HG03439 (cell line): ENCODE measurements around the gene FAM167B.

ENCODE experiments used
- ATAC-seq: cut with Tn5 transposase; IDR thresholded peaks from one replicate; pipeline ENCODE4 v1.9.1; 2021; ENCODE audit warnings: mild to moderate bottlenecking, moderate library complexity; ENCODE audit not compliant: unreplicated experiment

FAM167B gene

DNA sequence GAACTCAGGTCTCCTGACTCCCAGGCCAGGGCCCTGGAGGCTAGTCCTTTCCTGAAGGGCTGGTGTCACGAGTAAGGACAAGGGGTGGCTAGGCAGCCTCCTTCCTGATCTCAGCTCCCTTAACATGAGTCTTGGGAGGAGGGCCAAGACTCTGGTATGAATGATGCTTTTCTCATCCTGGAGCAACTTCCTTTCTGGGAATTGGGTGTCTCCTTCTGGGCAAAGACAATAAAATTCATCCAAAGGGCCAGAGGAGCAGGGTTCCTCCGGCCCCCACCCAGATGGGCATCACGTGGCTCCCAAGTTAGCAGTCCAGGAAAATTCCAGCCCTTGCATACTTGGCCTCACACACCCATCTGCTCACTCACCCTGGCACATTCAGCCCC is at the start of gene FAM167B:
Gene FAM167B (plus strand): TSS at position 335 of the 386 bp plus-strand sequence. CDS start 200 bp downstream, outside the sequence.
- ATAC-seq: no peak

DNA sequence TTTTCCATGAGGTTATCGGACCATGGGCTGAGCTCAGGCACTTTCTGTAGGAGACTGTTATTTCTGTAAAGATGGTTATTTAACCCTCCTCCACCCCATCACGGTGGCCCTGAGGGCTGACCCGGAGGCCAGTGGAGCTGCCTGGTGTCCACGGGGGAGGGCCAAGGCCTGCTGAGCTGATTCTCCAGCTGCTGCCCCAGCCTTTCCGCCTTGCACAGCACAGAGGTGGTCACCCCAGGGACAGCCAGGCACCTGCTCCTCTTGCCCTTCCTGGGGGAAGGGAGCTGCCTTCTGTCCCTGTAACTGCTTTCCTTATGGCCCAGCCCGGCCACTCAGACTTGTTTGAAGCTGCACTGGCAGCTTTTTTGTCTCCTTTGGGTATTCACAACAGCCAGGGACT is 49.2 kb upstream of the FAM167B start:
- no peak for ATAC-seq

DNA sequence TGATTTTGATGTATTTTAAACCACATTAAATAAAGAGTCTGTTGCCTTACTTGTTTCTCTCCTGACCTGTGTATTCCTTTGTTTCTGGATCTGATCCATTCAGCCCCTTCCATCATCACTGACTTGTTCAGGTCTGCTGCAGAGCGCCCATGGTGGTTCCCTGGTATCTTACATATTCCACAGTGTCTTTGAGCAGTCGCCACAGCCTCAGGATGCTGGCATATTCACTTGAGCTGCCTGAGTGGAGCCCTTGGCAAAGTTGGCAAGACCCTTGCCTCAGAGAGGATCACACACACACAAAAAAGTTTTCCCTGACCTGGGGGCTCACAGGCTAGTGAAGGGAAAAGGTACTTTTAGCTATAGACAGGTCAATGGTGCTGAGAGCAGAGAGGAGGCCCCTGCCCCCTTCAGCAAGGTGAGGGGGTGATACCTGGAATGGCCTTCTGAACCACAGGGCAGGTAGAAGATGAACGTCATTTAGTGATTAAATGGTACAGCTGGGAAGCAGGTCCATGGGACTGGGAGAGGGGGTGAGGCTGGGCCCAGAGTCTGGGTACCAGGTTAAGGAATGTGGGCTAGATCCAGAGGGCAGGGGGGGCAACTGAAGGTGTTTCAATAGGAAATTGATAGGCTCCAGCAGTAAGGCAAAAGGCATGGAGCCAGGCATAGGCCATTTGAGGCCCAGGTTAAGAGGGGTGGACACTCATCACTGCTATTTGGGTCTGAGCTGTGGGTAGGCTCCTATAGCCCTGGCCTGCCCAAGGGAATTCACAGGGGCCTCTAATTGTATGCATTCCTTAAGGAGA is 48.6 kb upstream of the FAM167B start:
- ATAC-seq: no peak

DNA sequence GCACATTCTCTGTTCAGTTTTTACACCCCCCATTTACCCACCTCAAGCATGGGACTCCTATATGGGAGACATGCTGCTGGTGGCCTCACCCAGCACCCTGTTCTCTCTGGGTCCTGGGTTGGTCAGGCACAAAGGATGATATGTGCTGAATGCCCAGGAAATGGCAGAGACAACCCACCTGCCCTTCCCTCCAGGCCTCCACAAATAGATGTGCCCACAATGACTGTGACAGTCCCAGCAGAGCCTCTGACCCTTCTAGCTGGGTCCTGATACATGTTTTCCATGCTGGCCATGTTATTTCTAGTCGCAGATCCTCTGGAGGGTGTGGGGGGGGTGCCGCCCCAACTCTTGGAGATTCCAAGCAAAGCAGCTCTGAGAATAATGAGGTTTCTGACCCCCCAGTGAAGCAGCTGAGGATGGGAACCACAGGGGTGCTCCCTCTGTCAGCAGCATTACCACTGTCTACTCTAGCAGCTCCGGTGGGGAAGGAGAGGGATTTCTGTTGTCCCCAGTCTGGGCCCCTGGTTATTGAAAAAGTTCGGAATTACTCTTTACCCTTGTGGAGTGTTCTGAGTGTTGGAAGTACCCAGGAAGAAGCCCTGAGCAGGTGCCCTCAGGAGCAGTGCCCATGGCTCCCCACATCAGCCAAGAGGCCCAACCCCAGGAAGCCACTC is 47.8 kb upstream of the FAM167B start:
- ATAC-seq: no peak

DNA sequence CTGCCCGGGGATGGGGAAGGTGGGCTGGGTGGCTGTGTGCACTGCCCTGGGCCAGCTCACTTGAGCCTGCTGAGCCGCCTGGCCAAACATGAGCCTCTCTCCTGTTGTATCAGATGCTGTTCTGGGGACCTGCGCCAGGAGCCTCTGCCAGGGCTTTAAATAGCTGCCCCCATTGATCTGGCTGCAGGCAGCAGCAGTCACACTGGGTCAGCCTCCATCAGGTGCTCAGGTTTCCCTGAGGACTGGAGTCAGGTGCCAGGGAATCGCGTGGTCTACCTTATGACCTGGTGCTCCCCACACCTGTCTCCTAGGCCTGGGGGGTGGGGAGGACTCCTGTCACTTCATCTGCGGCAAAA is 47.3 kb upstream of the FAM167B start:
- no peak for ATAC-seq

DNA sequence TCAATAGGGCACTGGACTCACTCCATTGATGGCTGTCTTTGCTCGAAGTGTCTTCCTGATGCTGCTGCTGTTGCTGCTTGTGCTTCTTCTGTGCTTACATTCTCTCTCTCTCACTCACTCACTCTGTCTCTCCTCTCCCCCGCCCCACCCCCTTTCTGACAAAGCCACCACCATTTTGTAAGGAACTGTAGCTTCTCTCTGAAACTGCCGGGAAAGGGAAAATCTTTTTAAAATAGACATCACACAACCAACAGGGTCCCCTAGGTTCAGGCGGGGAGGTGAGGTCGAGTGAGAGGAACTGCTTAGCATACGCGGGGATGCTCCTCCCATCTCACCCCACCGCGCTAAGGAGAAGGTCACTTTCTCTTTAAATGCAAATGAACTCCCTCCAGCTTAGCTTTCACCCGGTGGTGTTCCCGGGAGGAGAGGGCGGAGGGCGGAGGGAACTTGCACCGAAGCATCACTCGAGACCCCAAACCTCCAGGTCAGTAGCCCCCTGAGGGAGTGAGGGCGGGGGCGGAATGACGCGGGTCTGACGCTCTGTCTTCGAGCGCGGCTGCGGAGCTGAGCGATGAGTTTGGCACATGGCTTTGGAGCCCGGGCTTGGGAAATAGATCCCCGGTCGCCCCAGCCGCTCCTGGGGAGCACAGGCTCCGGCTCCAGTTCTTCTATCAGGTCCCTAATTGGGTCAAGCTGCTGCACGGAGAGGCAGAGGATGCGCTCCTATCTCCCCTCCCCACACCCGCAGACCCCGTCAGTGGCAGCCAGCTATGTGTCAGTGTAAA is 46.6 kb upstream of the FAM167B start, which contains the start of gene CCDC28B:
Gene CCDC28B (plus strand): TSS at position 370 of the 785 bp plus-strand sequence. CDS start 1,341 bp downstream, outside the sequence.
- ATAC-seq: no peak

DNA sequence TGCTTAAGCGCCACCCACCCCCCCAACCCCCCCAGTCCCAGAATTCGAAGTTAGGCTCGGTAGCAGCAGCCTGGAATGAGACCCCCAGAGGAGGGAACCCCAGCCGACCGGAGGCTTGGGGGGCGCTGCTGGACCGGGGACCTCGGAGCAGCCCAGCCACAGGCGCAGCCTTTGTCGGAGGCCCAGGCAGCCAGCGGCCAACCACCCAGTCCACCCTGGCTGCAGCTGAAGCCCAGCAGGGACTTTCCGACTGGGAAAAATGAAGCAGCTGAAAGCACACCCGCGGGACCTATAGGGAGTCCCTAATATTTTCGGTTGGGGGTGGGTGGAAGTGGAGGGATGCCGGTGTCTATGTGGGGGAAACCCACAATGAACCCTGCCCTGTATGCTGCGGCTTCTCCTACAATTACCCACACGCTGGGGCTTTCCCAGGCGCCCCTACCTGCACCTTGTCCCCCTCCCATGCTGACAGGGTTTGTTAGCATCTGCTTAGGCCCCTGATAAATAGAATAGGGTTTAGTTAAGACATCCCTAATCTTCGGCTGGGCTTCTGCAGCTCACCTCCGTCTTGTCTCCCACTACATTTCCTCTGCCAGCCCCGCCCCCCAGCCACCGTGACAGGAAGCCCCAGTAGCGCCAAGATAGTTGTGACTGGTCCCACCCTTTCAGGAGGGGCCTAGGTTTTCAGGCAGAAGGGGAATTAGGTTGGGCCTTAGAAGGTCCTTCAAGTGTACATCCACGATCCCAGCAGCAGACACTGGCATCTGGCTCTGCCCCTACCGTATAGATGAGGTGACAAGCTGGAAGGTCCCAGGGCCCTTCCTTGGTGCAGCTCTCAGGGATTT is 45.8 kb upstream of the FAM167B start:
- ATAC-seq: peak; percentile 36

DNA sequence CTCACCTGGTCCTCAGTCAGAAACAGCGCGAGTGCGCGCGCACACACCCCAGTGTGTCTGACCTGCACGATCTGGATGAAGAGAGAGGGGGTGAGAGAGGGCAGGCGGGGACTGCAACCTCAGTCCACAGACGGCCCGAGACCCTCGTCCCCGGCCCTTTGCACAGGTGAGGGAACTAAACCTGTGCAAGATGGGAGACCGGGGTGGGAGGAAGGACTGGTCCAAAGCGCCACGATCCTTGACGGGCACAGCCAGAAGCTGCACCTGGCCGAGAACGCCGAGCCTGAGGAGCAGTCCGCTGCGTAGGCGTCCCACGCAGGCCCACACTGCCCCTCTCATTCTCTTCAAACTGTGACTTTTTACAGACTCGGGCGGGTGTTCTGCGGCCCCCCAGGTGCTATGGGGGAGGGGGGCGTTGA is 42.1 kb upstream of the FAM167B start:
- no peak for ATAC-seq

DNA sequence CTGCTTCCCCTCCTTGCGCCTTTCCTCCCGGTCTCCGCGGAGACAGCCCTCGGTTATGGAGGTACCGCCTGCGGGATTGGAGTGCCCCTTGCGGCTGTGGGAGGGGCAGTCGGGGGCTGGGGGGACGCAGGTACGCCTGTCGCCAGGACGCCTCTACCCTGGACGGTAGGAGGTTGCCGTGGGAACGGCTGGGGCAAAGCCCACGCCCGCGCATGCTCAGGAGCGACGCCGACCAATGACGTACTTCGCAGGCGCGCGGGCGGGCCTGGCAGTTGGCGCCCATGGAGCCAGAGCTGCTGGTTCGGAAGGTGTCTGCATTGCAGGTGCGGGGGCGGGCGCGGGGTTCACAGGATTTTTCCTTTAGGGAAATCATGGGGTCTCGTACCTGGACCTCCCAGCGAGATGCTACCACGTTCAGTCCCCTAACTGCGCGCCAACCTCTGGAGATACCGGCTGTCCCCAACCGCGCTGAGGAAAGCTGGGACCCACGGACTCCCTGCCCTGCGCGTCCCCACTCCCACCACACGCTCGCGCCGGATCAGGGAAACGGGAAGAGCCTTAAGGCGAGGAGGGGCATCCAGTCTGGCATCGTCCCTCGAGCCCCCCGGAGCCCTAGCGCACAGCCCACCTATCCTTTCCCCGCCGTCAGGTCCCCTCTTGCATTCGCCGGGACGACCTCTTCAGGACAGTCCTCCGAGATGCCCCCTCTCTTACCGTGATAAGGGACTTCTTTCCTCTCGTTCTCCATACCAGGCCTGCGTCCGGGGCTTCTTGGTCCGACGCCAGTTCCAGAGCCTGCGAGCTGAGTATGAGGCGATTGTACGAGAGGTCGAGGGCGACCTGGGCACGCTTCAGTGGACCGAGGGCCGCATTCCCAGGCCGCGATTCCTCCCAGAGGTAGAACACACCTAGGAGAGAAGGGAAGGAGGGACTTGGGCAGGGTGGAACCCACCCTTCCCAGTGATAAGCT is 41.3 kb upstream of the FAM167B start, which contains the start of gene IQCC:
Gene IQCC (plus strand): TSS at position 271 of the 970 bp plus-strand sequence. CDS start 11 bp downstream, at position 282.
- no peak for ATAC-seq

DNA sequence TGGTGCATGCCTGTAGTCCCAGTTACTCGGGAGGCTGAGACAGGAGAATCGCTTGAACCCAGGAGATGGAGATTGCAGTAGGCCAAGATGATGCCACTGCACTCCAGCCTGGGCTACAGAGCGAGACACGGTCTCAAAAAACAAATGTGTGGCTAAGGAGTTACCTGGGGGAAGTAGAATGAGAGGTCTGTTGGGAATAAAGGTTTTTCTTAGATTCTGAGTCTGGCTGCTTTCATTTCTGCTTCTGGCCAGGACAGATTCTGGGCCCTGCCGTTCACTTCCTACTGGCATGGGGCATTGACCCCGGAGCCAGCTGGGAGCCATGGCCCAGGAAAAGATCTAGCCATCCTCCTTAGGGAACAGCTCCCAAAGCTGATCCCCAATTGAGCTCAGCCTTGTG is 38.6 kb upstream of the FAM167B start:
- no peak for ATAC-seq

DNA sequence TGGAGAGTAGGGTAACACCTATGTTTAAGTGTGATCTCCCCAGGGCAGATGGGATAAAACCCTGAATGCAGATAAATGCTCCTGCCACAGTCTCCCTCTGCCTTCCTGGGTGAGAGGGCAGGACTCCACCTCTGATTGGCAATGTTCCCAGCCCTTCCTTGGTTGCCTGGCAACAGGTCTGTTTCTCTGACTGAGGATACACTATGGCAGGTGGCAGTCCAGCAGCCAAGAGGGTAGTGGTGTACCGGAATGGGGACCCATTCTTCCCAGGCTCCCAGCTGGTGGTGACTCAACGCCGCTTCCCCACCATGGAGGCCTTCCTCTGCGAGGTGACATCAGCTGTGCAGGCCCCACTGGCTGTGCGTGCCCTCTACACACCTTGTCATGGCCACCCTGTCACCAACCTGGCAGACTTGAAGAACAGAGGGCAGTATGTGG is 38.1 kb upstream of the FAM167B start, which contains the start of gene DCDC2B:
Gene DCDC2B (plus strand): TSS at position 199 of the 438 bp plus-strand sequence. CDS start 5 bp downstream, at position 204.
- no peak for ATAC-seq

DNA sequence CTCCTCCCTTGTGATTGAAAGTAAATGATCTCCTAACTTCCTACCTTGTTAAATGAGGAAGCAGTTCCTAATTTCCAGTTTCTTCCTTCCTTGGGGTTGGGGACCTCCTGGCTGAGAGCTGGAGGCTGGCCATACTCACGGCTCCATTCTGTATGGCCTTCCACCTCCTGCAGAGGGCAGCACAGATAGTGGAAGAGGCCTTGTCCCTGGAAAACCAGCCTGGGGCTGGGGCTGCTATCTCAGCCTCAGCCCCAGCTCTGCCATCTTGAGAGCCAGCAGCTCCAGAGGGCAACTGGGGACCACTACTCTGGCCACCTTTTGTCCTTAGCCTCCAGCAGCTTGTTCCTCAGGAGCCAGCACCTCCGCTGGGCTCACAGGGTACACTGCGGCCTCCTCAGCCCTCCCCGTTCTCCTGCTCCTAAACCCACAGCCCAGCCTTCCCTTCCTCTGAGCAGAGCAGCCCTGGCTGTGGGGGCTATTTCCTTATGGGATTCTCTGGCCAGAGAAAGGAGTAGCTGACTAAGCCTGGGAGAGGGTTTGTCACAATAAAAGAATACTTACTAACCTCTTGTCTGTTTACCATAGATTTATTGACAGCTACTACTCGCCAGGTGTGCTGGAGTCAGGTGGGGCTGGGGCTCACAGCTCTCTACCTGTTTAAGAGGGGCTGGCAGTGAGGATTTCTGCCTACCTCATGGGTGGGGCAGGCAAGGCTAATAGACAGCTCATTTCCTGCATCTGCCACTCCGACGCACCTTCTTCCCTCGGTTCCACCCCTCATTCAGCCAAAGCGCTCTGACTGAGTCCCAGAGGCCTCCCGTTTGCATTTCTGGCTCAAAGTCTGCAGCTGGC is 31.2 kb upstream of the FAM167B start:
- ATAC-seq: peak; percentile 68

DNA sequence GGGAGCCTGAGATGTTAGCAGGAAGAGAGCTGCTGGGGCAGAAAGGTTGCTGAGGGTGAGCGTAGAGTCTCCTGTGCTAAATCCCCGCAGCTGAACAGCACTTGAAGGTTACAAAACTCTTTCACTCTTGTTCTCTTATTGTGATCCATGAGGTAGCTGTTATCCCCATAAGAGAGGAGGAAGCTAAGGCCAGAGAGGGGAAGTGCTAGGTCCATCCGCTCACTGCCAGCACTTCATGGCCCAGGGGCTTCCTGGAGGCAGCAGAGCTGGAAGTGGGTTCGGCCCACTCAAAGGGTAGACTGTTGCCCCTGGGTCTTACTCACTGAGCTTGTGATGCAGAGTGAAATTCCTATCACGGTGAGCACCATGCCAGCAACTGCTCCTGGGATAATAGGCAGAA is 30.5 kb upstream of the FAM167B start:
- ATAC-seq: no peak

DNA sequence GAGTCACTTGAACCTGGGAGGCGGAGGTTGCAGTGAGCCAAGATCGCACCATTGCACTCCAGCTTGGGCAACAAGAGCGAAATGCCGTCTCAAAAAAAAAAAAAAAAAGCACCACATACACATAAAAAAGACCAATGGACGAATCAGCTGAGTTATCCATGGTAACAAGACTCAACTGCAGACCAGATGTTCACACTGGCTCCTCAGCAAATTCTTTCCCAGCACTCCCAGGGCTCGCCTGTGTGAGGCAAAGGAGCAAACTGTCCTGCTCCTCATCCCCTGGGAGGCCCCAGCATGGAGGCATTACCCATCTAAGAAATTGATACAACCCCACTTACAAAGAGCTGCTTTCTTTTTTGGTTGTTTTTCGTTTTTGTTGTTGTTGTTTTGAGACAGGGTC is 28.0 kb upstream of the FAM167B start:
- ATAC-seq: no peak

DNA sequence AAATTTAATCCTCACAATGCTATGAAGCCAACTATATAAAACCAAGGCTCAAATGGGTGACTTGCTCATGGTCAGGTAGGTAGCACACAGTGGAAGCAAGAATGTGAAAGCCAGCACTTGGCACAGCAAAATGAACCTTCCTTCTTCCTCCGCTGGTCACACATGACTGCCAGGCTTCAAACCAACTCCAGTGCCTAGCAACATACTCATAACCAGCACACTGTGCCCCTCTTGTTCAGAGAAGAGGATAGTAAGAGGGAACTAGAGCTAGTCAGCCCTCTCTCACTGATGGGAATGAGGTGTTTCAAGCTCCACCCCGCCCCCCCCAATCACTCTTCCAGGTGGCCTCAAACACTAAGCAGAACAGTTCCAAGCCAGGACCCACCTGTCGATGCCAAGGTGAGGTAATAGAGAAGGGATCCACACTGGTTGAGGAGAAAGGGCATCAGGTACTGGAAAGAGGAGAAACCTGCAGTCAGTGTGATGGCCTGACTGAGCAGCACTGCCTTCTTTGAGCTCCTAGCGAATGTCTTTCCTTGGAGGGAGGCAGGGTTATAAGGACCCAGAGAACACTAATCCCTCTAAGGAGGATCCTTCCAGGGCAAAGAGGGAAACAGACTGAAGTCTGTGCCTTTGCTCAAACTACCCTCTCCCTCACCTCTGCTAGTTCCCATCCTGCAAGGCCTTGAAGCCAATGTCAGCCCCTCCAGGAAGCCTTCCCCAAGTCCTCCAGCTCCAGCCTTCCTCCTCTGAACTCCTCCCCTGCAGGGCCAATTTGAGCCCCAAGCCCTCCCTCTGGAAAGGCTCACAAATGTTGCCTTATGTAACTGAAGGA is 26.1 kb upstream of the FAM167B start:
- no peak for ATAC-seq

DNA sequence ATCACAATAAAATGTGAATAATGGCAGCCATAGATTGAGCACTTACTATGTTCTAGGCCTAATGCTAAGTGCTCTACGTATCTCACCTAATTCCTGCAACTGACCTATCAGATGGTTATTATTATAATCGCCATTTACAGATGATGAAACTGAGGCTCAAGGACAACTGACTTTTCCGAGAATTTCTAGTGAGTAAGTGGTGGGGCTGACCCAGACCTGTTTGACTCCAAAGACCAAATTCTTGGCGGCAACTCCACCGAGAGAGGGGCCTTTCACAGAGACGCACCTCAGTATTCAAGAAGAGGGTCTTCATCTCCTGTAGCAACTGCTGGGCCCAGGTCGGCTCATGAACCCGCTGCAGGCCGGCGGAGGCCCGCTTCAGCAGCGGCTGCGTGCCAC is 25.4 kb upstream of the FAM167B start:
- ATAC-seq: no peak
